Endodermal cell (in vitro differentiated cells): Measurements from ENCODE around the gene FYCO1. TPM values are rescaled to one million over a fixed set of nuclear protein-coding genes. Genes with fewer than 3 reads are reported as not detected.

Experiments
- DNase-seq: peaks from one replicate; pipeline ENCODE4 v3.0.0-alpha.2; 2017
- H3K27ac ChIP-seq: 2 replicates; pipeline ENCODE4 v1.5.1; 2013; ENCODE audit warnings: mild to moderate bottlenecking, low read depth, low read length, moderate library complexity
- H3K27me3 ChIP-seq: 2 replicates; pipeline ENCODE4 v1.6.1; 2013; ENCODE audit warnings: mild to moderate bottlenecking, low read length, moderate library complexity; ENCODE audit not compliant: insufficient read depth, control insufficient read depth, poor library complexity, severe bottlenecking
- H3K36me3 ChIP-seq: 2 replicates; pipeline ENCODE4 v1.7.0; 2013; ENCODE audit warnings: mild to moderate bottlenecking, low read length, moderate library complexity; ENCODE audit not compliant: control insufficient read depth, insufficient read depth
- H3K4me1 ChIP-seq: one replicate; pipeline ENCODE4 v1.7.0; 2013; ENCODE audit warnings: low read length; ENCODE audit not compliant: control insufficient read depth, insufficient read depth
- H3K4me3 ChIP-seq: 2 replicates; pipeline ENCODE4 v1.5.1; 2013; ENCODE audit warnings: mild to moderate bottlenecking, low read length, moderate library complexity
- H3K9ac ChIP-seq: 2 replicates; pipeline ENCODE4 v1.6.1; 2013; ENCODE audit warnings: mild to moderate bottlenecking, low read length, moderate library complexity; ENCODE audit not compliant: poor library complexity, severe bottlenecking; ENCODE audit errors: extremely low read depth
- H3K9me3 ChIP-seq: 2 replicates; pipeline ENCODE4 v1.6.1; 2013; ENCODE audit warnings: mild to moderate bottlenecking, low read length, moderate library complexity; ENCODE audit not compliant: control insufficient read depth
- H3K27ac Mint-ChIP-seq: 2 replicates; pipeline ENCODE4 v1.8.0; 2020; ENCODE audit warnings: mixed read lengths
- H3K27me3 Mint-ChIP-seq: 2 replicates; pipeline ENCODE4 v1.8.0; 2021; ENCODE audit warnings: mild to moderate bottlenecking, mixed read lengths; ENCODE audit not compliant: insufficient read depth
- H3K36me3 Mint-ChIP-seq: 2 replicates; pipeline ENCODE4 v1.8.0; 2020; ENCODE audit warnings: low read depth, mixed read lengths
- H3K4me1 Mint-ChIP-seq: 2 replicates; pipeline ENCODE4 v1.8.0; 2020; ENCODE audit warnings: mixed read lengths
- H3K4me3 Mint-ChIP-seq: 2 replicates; pipeline ENCODE4 v1.8.0; 2020; ENCODE audit warnings: mild to moderate bottlenecking, moderate library complexity, mixed read lengths
- H3K9me3 Mint-ChIP-seq: 2 replicates; pipeline ENCODE4 v1.8.0; 2020; ENCODE audit warnings: mild to moderate bottlenecking, mixed read lengths
- CTCF ChIP-seq: fragments of 200-600 bp; sonication (generic); conservative IDR thresholded peaks from 2 replicates; pipeline ENCODE4 v1.5.0; 2021; ENCODE audit warnings: antibody characterized with exemption, mild to moderate bottlenecking
- WGBS, 2 experiments: methylation state at CpG; one replicate each; pipeline versions ENCODE4 v1.1.5 to v1.1.7; 2013; ENCODE audit warnings: missing lambda C conversion rate in 2 of 2, mixed read lengths in 1 of 2; ENCODE audit not compliant: insufficient coverage in 1 of 2, insufficient read length in 1 of 2; 5-methylcytosine and 5-hydroxymethylcytosine counted together
- total RNA-seq, 2 donors: library from RNA; stranded (reverse); fragmentation: NEBNext Ultra II Directional in 1 of 2; extraction: Animal tissue kit (Norgen Biotek cat#: 25700) in 1 of 2; gene quantifications; 2 replicates in 1 of 2; 3 replicates in 1 of 2; pipeline ENCODE4 v1.2.1, GENCODE V29; 2021

FYCO1 gene
- total RNA-seq, 2 donors from 2014 or later = 11.3 to 11.8 TPM

DNA sequence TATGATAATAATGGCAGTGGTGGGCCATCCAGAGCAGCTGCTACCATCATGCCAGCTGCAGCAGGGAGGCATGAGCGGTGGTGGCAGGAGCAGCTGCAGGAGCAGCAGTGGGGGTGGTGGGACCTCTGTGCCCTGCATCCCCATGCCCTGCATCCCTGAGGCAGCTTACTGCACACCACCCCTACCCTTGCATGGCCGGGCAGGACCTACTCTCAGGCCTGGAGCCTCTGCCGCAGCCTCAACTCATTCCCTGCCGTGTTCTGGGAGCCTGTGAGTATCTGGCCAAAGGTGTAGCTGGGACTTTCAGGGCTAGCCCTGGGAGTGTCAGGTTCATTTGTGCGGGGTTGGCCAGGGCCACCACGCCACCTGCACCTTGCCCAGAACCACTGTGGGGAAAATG is 35.0 kb upstream of the FYCO1 start:
- 91 to 100% methylated on average over 2 to 6 of the region's 6 CpGs for WGBS, 2 experiments
- no peak overlapping the region for H3K9ac ChIP-seq
- no peaks in the 10 kb centered on the region for H3K4me1 ChIP-seq
- Mint-ChIP-seq H3K4me3 (no peak overlapping the region), H3K36me3 (no peaks in the 10 kb centered on the region), H3K4me1 (no peaks in the 10 kb centered on the region), H3K27me3 (no peaks in the 10 kb centered on the region), H3K9me3 (peaks cover 10% of the 10 kb centered on the region), H3K27ac (no peak overlapping the region)
- H3K27me3 ChIP-seq = no peaks in the 10 kb centered on the region
- no peaks in the 10 kb centered on the region for H3K36me3 ChIP-seq
- TF ChIP-seq CTCF = no peak
- no peak for DNase-seq
- no peak overlapping the region for H3K4me3 ChIP-seq
- no peaks in the 10 kb centered on the region for H3K9me3 ChIP-seq
- no peak overlapping the region for H3K27ac ChIP-seq

DNA sequence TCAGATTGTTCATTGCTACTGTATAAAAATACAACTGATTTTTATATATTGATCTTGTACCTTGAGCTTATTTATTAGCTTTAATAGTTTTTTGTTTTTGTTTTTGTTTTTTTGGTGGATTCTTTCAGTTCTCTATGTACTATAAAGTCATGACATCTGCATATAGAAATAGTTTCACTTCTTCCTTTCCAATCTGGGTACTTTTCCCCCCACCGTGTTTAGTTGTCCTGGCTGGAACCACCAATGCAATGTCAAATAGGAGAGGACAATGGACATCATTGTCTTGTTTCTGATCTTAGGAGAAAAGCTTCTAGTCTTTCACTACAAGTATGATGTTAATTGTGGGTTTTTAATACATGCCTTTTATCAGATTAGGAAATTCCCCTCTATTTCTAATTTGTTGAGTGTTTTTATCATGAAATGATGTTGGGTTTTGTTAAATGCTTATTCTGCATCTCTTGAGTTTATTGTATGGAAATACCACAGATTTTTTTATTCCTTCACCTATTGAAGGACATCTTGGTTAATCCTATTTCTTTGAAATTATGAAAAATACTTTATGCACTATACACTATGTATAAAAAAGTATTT is 34.4 kb upstream of the FYCO1 start:
- H3K4me3 ChIP-seq = no peak overlapping the region
- WGBS, 2 experiments = 100% methylated on average over 1 of the region's 1 CpG; no CpG with 5 or more reads in 1 of the 2 experiments
- TF ChIP-seq CTCF = no peak
- no peak overlapping the region for H3K9ac ChIP-seq
- no peak overlapping the region for H3K27ac ChIP-seq
- Mint-ChIP-seq H3K36me3 (no peaks in the 10 kb centered on the region), H3K27me3 (no peaks in the 10 kb centered on the region), H3K9me3 (peaks cover 10% of the 10 kb centered on the region), H3K27ac (no peak overlapping the region), H3K4me3 (no peak overlapping the region), H3K4me1 (no peaks in the 10 kb centered on the region)
- H3K4me1 ChIP-seq = no peaks in the 10 kb centered on the region
- H3K27me3 ChIP-seq = no peaks in the 10 kb centered on the region
- no peaks in the 10 kb centered on the region for H3K36me3 ChIP-seq
- DNase-seq = no peak
- no peaks in the 10 kb centered on the region for H3K9me3 ChIP-seq

GRCh38 chr3:46027736-46028397 is 32.2 kb upstream of the FYCO1 start:
- Histone ChIP-seq H3K27me3 (no peaks in the 10 kb centered on the region), H3K27ac (no peak overlapping the region), H3K9ac (no peak overlapping the region), H3K4me3 (no peak overlapping the region), H3K36me3 (no peaks in the 10 kb centered on the region), H3K4me1 (no peaks in the 10 kb centered on the region), H3K9me3 (no peaks in the 10 kb centered on the region)
- Mint-ChIP-seq H3K4me3 (no peak overlapping the region), H3K27me3 (no peaks in the 10 kb centered on the region), H3K9me3 (peaks cover 10% of the 10 kb centered on the region), H3K27ac (no peak overlapping the region), H3K36me3 (no peaks in the 10 kb centered on the region), H3K4me1 (no peaks in the 10 kb centered on the region)
- 83 to 89% methylated on average over 5 to 6 of the region's 6 CpGs for WGBS, 2 experiments
- no peak for TF ChIP-seq CTCF
- DNase-seq = no peak
